K562 (cell line): ENCODE data around the gene ZNF740. TPM values are rescaled to one million over a fixed set of nuclear protein-coding genes. Genes with fewer than 3 reads are reported as not detected.

Source experiments
- ATAC-seq: fragments of 200-7000 bp; cut with Tn5 transposase; 3 replicates; pipeline ENCODE4 v1.9.1; 2020; ENCODE audit warnings: moderate library complexity
- BruUV-seq: library from RNA; stranded (reverse); fragments of 400-500 nt; replicated peaks from 2 replicates; lab custom pipeline; 2021; lab: Mats Ljungman, UMichigan
- CTCF ChIA-PET: fragments of 300-600 bp; formaldehyde crosslinking; extraction: SDS; loops from one replicate; lab custom pipeline; 2021; ENCODE audit warnings: low intra/inter-chr PET ratio; lab: Yijun Ruan, JAX
- POLR2A ChIA-PET: fragments of 300-600, 350-650 bp; sonication (Branson Sonifier 250); formaldehyde crosslinking; extraction: SDS; loops from one replicate; lab custom pipeline; 2021; ENCODE audit warnings: antibody characterized with exemption, inconsistent platforms; lab: Yijun Ruan, JAX
- DNase-seq, 4 experiments: peaks; one replicate each; pipeline versions ENCODE4 v3.0.0 to v3.0.0-alpha.2; 2011 to 2018; ENCODE audit warnings: low spot score in 3 of 4, mixed read lengths in 3 of 4; ENCODE audit errors: extremely low read depth in 1 of 4
- FAIRE-seq: peaks from 2 replicates; lab custom pipeline; 2011; peaks lifted over from hg19 to GRCh38; lab: Jason Lieb, UNC
- H2AFZ ChIP-seq: 2 replicates; pipeline ENCODE4 v1.6.0; 2011; ENCODE audit warnings: low read depth, low read length, control low read depth, inconsistent platforms
- H3K27ac ChIP-seq: fragments of 200-600 bp; 3 replicates; pipeline ENCODE4 v1.8.0; 2011; ENCODE audit warnings: low read depth, mild to moderate bottlenecking, control low read depth, inconsistent platforms, low read length, moderate library complexity, mixed read lengths; ENCODE audit errors: extremely low read depth
- H3K27me3 ChIP-seq, 2 experiments: fragments of 300-600 bp in 1 of 2; 2 replicates in 1 of 2; 3 replicates in 1 of 2; pipeline versions ENCODE4 v1.6.0 to v1.8.0; 2011; ENCODE audit warnings: inconsistent platforms in 2 of 2, low read length in 2 of 2, mild to moderate bottlenecking in 1 of 2, mixed read lengths in 1 of 2, moderate library complexity in 1 of 2; ENCODE audit not compliant: control insufficient read depth in 2 of 2, insufficient read depth in 2 of 2
- H3K36me3 ChIP-seq: fragments of 300-600 bp; 3 replicates; pipeline ENCODE4 v1.8.0; 2011; ENCODE audit warnings: mild to moderate bottlenecking, low read length, inconsistent platforms; ENCODE audit not compliant: control insufficient read depth, insufficient read depth
- H3K4me1 ChIP-seq, 2 experiments: fragments of 200-600 bp in 1 of 2; replicated peaks in 1 of 2; 2 replicates in 1 of 2; 3 replicates in 1 of 2; pipeline versions ENCODE4 v1.5.1 to v1.8.0; 2011; ENCODE audit warnings: inconsistent platforms in 2 of 2, low read length in 2 of 2, mild to moderate bottlenecking in 1 of 2, mixed read lengths in 1 of 2, moderate library complexity in 1 of 2; ENCODE audit not compliant: control insufficient read depth in 2 of 2, insufficient read depth in 2 of 2
- H3K4me2 ChIP-seq: 2 replicates; pipeline ENCODE4 v1.6.1; 2011; ENCODE audit warnings: low read length, control low read depth, inconsistent platforms, mixed read lengths; ENCODE audit not compliant: insufficient read depth
- H3K4me3 ChIP-seq: fragments of 200-600 bp; sonication (generic), shearing (Covaris generic); 2 replicates; pipeline ENCODE4 v1.5.1; 2016; ENCODE audit warnings: control low read depth, inconsistent platforms
- H3K79me2 ChIP-seq: fragments of 200-600 bp; 3 replicates; pipeline ENCODE4 v1.8.0; 2011; ENCODE audit warnings: low read length, inconsistent platforms; ENCODE audit not compliant: control insufficient read depth, insufficient read depth
- H3K9ac ChIP-seq, 2 experiments: 2 replicates each; pipeline versions ENCODE4 v1.6.0 to v1.6.1; 2011; ENCODE audit warnings: low read depth in 2 of 2, low read length in 2 of 2, control low read depth in 1 of 2, inconsistent platforms in 1 of 2, mild to moderate bottlenecking in 1 of 2, mixed read lengths in 1 of 2; ENCODE audit not compliant: insufficient read depth in 1 of 2
- H3K9me1 ChIP-seq: one replicate; pipeline ENCODE4 v1.6.0; 2011; ENCODE audit warnings: inconsistent platforms, mild to moderate bottlenecking, low read length, moderate library complexity; ENCODE audit not compliant: control insufficient read depth, insufficient read depth
- H3K9me3 ChIP-seq: replicated peaks from 2 replicates; pipeline ENCODE4 v1.5.1; 2011; ENCODE audit warnings: low read depth, low read length, inconsistent platforms; ENCODE audit not compliant: control insufficient read depth, insufficient read depth
- H4K20me1 ChIP-seq: replicated peaks from 2 replicates; pipeline ENCODE4 v1.6.1; 2011; ENCODE audit warnings: low read length, inconsistent platforms, mixed read lengths; ENCODE audit not compliant: control insufficient read depth, insufficient read depth
- HBP1 ChIP-seq: fragments of 450-650 bp; formaldehyde crosslinking; IDR thresholded peaks from 2 replicates; pipeline ENCODE4 v1.4.0; 2022; ENCODE audit warnings: missing genetic modification characterization
- MAFG ChIP-seq: fragments of 450-650 bp; conservative IDR thresholded peaks from 2 replicates; pipeline ENCODE4 v1.6.1; 2016; ENCODE audit warnings: missing genetic modification characterization, missing compliant biosample characterization
- NFE2 ChIP-seq: IDR thresholded peaks from 2 replicates; pipeline ENCODE4 v1.6.1; 2014; ENCODE audit warnings: antibody characterized with exemption, low read depth
- RREB1 ChIP-seq: fragments of 250-450 bp; sonication (Bioruptor Pico); IDR thresholded peaks from 2 replicates; pipeline ENCODE4 v1.4.0; 2020
- ZHX1 ChIP-seq: fragments of 150-350 bp; conservative IDR thresholded peaks from 2 replicates; pipeline ENCODE4 v1.6.1; 2014; ENCODE audit warnings: low read length
- ZNF316 ChIP-seq: fragments of 450-650 bp; IDR thresholded peaks from 2 replicates; pipeline ENCODE4 v1.6.1; 2016
- in situ Hi-C: fragments of 300-500 bp; cut with MboI; formaldehyde crosslinking; loops from 4 replicates; pipeline ENCODE4 v1.15.0; 2018; ENCODE audit warnings: inconsistent platforms, mixed read lengths
- intact Hi-C: fragments of 100-400 bp; cut with micrococcal nuclease; formaldehyde crosslinking; loops from 2 replicates; pipeline ENCODE4 v1.14.2; 2022
- polyA plus RNA-seq, 8 experiments: library from polyadenylated mRNA; depleted of rRNA in 4 of 8; stranded (reverse) in 5 of 8; unstranded in 3 of 8; fragments of >200 nt; fragmentation: Nextera tagmentation in 2 of 8; fragmentation: Illumina TruSeq in 1 of 8; extraction: Ambion mirVana in 2 of 8; extraction: Trizol in 1 of 8; gene quantifications; 2 replicates each; pipeline versions ENCODE4 v1.2.1 to v1.2.3, GENCODE V29; 2011 to 2014; ENCODE audit warnings: inconsistent platforms in 1 of 8, missing spikeins in 1 of 8
- total RNA-seq, 7 experiments: library from RNA; depleted of rRNA in 6 of 7; stranded (reverse); fragments of >200 nt in 6 of 7; fragmentation: Illumina TruSeq in 2 of 7; extraction: Trizol in 2 of 7; gene quantifications; 2 replicates each; pipeline versions ENCODE4 v1.2.1 to v1.2.3, GENCODE V29; 2011 to 2021; ENCODE audit warnings: low replicate concordance in 1 of 7
- TF ChIP-seq, protein P1 (sequence below): fragments of 450-650 bp; conservative IDR thresholded peaks from 2 replicates; pipeline ENCODE4 v1.6.1; 2016; ENCODE audit warnings: missing genetic modification characterization, low read depth, mild to moderate bottlenecking, control low read depth, missing compliant biosample characterization

The ZNF740 gene
- total and polyA plus RNA-seq, 9 of the 15 experiments (the other 6 are each of a cell fraction or from before 2014, with no cell fraction given) = 0.57 to 46.4 (median 18.6) TPM

DNA sequence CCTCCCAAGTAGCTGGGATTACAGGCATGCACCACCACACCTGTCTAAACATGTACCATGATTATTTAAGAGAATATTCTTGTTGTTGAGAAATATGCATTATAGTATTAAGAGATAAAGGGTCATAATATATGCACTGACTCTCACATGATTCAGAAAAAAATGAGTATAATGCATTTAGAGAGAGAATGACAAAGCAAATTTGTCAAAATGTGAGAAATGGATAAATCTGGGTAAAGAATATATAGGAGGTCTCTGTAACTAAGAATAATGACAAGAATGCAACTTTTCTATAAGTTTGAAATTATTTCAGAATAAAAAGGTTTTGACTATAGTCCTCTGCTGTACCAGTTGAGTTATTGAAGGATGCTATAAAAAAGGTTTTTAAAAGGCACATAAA, 28.1 kb upstream of the ZNF740 start:
- no TSS peak for BruUV-seq
- in situ Hi-C loops = no loop called here
- H3K4me1 ChIP-seq = peaks cover 2 to 6% of the 10 kb centered on the region in 2 experiments; a peak in 3 of 5 replicates
- H3K4me2 ChIP-seq = no peak overlapping the region
- intact Hi-C loops = no loop called here
- no peak for FAIRE-seq
- ATAC-seq = no peak
- no peak overlapping the region for H3K4me3 ChIP-seq
- H3K27ac ChIP-seq = no peak overlapping the region
- no peaks in the 10 kb centered on the region for H3K79me2 ChIP-seq
- ChIA-PET POLR2A (interaction anchor here (0.6 to 0.7 kb wide), 3 partner anchors 69 to 142 kb away, joined by 3 read pairs; no protein-coding TSS in a partner anchor), CTCF (no interaction called here)
- H2AFZ ChIP-seq = no peak overlapping the region
- H3K9me1 ChIP-seq = no peaks in the 10 kb centered on the region
- DNase-seq = no peak
- H4K20me1 ChIP-seq = no peaks in the 10 kb centered on the region
- no peak overlapping the region for H3K9ac ChIP-seq
- H3K27me3 ChIP-seq = no peaks in the 10 kb centered on the region
- H3K9me3 ChIP-seq = peaks cover 1% of the 10 kb centered on the region
- H3K36me3 ChIP-seq = no peaks in the 10 kb centered on the region
- TF ChIP-seq, protein P1, sequence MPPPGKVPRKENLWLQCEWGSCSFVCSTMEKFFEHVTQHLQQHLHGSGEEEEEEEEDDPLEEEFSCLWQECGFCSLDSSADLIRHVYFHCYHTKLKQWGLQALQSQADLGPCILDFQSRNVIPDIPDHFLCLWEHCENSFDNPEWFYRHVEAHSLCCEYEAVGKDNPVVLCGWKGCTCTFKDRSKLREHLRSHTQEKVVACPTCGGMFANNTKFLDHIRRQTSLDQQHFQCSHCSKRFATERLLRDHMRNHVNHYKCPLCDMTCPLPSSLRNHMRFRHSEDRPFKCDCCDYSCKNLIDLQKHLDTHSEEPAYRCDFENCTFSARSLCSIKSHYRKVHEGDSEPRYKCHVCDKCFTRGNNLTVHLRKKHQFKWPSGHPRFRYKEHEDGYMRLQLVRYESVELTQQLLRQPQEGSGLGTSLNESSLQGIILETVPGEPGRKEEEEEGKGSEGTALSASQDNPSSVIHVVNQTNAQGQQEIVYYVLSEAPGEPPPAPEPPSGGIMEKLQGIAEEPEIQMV (tag) = no peak
- peak; percentile 76 for TF ChIP-seq ZNF316
- TF ChIP-seq RREB1 (CRISPR knock-in tag) = no peak
- no peak for TF ChIP-seq HBP1 (CRISPR knock-in tag)
- TF ChIP-seq ZHX1 = no peak
- peak; percentile 16; the same call in 1 of the 2 replicates for TF ChIP-seq NFE2
- peak; percentile 55; the same call in 1 of the 2 replicates for TF ChIP-seq MAFG
